ENCODE measurements around the gene RBM48.
A peak's percentile ranks its signal among the peaks of the same experiment; 100 is the strongest.
"Not testable (repeated sequence)": the region's sequence is repeated elsewhere in the genome, so short reads cannot be mapped to it uniquely, and the experiment has no call there.

RBM48 gene

GRCh38 chr7:92528188-92528957 is at the start of gene RBM48, which contains the start of gene PEX1:
RBM48 (plus strand) TSS chr7:92528795; CDS start chr7:92528814, 19 bp downstream.
PEX1 (minus strand) TSS chr7:92528520; CDS start chr7:92528435, 85 bp downstream.
- peak; percentile 83 for DNase-seq (ENCODE audit: low read depth)

- DNase-seq (ENCODE audit: low read depth), result not testable (repeated sequence)
These were observed 49.4 kb upstream of the RBM48 start for GRCh38 chr7:92479146-92479545.

GRCh38 chr7:92483624-92484023 is 45.0 kb upstream of the RBM48 start:
- not testable (repeated sequence) for DNase-seq (ENCODE audit: low read depth)

- not testable (repeated sequence) for DNase-seq (ENCODE audit: low read depth)
These were observed 44.4 kb upstream of the RBM48 start for GRCh38 chr7:92484226-92484625.

GRCh38 chr7:92485267-92485892 is 43.2 kb upstream of the RBM48 start:
- no peak for DNase-seq (ENCODE audit: low read depth)

GRCh38 chr7:92485974-92486373 is 42.6 kb upstream of the RBM48 start:
- no peak for DNase-seq (ENCODE audit: low read depth)

GRCh38 chr7:92487804-92488203 is 40.8 kb upstream of the RBM48 start:
- no peak for DNase-seq (ENCODE audit: low read depth)

- no peak for DNase-seq (ENCODE audit: low read depth)
These were observed 39.0 kb upstream of the RBM48 start for GRCh38 chr7:92489634-92490033.

- DNase-seq (ENCODE audit: low read depth), result no peak
These were observed 31.7 kb upstream of the RBM48 start for GRCh38 chr7:92496876-92497275.

GRCh38 chr7:92498557-92498956 is 30.0 kb upstream of the RBM48 start:
- no peak for DNase-seq (ENCODE audit: low read depth)

GRCh38 chr7:92503767-92504166 is 24.8 kb upstream of the RBM48 start:
- DNase-seq (ENCODE audit: low read depth), result no peak

- no peak for DNase-seq (ENCODE audit: low read depth)
These were observed 24.0 kb upstream of the RBM48 start for GRCh38 chr7:92504563-92504962.

GRCh38 chr7:92506363-92506762 is 22.2 kb upstream of the RBM48 start:
- no peak for DNase-seq (ENCODE audit: low read depth)

- DNase-seq (ENCODE audit: low read depth), result no peak
These were observed 19.6 kb upstream of the RBM48 start for GRCh38 chr7:92508946-92509345.

- no peak for DNase-seq (ENCODE audit: low read depth)
These were observed 15.3 kb upstream of the RBM48 start for GRCh38 chr7:92513167-92513902.

GRCh38 chr7:92517631-92518030 is 11.0 kb upstream of the RBM48 start:
- no peak for DNase-seq (ENCODE audit: low read depth)

- no peak for DNase-seq (ENCODE audit: low read depth)
These were observed 8.6 kb upstream of the RBM48 start for GRCh38 chr7:92520024-92520423.

GRCh38 chr7:92523110-92523509 is 5.5 kb upstream of the RBM48 start:
- no peak for DNase-seq (ENCODE audit: low read depth)

- DNase-seq (ENCODE audit: low read depth), result peak; percentile 24
These were observed 1.1 kb upstream of the RBM48 start for GRCh38 chr7:92527300-92528187.

- no peak for DNase-seq (ENCODE audit: low read depth)
These were observed 316 bp downstream of the RBM48 start for GRCh38 chr7:92528958-92529264.

GRCh38 chr7:92534572-92534971 is 6.0 kb downstream of the RBM48 start:
- DNase-seq (ENCODE audit: low read depth), result no peak

GRCh38 chr7:92543542-92543941 is 14.9 kb downstream of the RBM48 start:
- not testable (repeated sequence) for DNase-seq (ENCODE audit: low read depth)

Data from stimulated activated CD8-positive, alpha-beta memory T cell treated with anti-CD3 and anti-CD28 coated beads, Interleukin-7, amount 100 ng/mL, for 24 hours (primary cell).